Lower leg skin (tissue), 4 donors: ENCODE measurements around the gene SMCO2. TPM values are rescaled to one million over a fixed set of nuclear protein-coding genes. Genes with fewer than 3 reads are reported as not detected.

Experiments used
- DNase-seq, 2 donors: peaks; one replicate each; pipeline ENCODE4 v3.0.0-alpha.2; 2019; ENCODE audit warnings: low spot score in 2 of 2
- H3K4me3 ChIP-seq: fragments of 200-600 bp; sonication (generic); 2 replicates; pipeline ENCODE4 v1.5.1; 2017; ENCODE audit warnings: mild to moderate bottlenecking, low read depth; ENCODE audit not compliant: poor library complexity, severe bottlenecking
- POLR2A ChIP-seq, 2 donors: fragments of 450-650 bp; IDR thresholded peaks; one replicate each; pipeline ENCODE4 v1.6.1; 2016 to 2017; ENCODE audit warnings: antibody characterized with exemption in 2 of 2, mild to moderate bottlenecking in 1 of 2, moderate library complexity in 1 of 2
- WGBS, 2 donors: methylation state at CpG; one replicate each; pipeline ENCODE4 v1.1.5; 2018; 5-methylcytosine and 5-hydroxymethylcytosine counted together
- intact Hi-C: fragments of 100-400 bp; cut with DNase I; formaldehyde crosslinking; loops from one replicate; pipeline ENCODE4 v1.15.0; 2023; ENCODE audit warnings: low total_unique reads
- total RNA-seq, 4 donors: library from RNA; depleted of rRNA; stranded (reverse); fragments of >200 nt; gene quantifications; one replicate each; pipeline ENCODE4 v1.1.0, GENCODE V29; 2016
- TF ChIP-seq, protein P1 (sequence below), 3 donors: fragments of 450-650 bp; IDR thresholded peaks; one replicate each; pipeline ENCODE4 v1.5.1; 2016; ENCODE audit warnings: antibody characterized with exemption in 3 of 3, mild to moderate bottlenecking in 3 of 3, moderate library complexity in 2 of 3

Gene SMCO2
- total RNA-seq, 4 donors from 2014 or later, result not detected

DNA sequence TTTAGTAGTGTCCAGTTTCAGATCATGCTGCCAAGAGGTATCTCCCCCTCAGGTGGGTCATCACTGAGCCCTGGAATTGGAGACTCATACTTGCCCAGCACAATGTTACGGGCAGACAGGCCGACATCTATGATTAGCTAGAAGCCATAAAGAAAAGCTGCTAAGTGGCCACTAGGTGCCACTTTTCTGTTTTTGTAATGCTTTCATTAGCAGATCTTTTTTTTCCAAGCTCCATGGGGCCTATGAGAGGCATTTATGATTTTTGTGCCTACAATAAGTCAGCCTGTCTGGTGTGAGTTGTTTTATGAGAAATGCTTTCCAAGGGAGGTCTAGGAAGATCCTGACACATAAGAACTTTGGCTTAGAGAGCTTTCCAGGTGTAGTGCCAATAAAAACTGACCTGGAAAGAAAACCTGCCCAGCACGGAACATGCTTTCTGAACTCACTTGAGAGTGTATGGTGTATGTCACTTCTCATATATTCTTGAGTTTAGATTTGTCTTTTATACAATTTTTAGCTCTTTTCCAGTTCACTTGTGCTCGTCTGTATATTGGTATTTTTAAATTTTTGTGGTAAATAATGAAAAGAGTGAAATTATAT is 21.8 kb upstream of the SMCO2 start:
- DNase-seq, result no peak
- no peak overlapping the region for H3K4me3 ChIP-seq
- WGBS, 2 donors, result 64 to 69% methylated on average over 4 of the region's 4 CpGs
- no peak for TF ChIP-seq POLR2A (IDR thresholded peaks at IDR 0.05)
- TF ChIP-seq, protein P1, sequence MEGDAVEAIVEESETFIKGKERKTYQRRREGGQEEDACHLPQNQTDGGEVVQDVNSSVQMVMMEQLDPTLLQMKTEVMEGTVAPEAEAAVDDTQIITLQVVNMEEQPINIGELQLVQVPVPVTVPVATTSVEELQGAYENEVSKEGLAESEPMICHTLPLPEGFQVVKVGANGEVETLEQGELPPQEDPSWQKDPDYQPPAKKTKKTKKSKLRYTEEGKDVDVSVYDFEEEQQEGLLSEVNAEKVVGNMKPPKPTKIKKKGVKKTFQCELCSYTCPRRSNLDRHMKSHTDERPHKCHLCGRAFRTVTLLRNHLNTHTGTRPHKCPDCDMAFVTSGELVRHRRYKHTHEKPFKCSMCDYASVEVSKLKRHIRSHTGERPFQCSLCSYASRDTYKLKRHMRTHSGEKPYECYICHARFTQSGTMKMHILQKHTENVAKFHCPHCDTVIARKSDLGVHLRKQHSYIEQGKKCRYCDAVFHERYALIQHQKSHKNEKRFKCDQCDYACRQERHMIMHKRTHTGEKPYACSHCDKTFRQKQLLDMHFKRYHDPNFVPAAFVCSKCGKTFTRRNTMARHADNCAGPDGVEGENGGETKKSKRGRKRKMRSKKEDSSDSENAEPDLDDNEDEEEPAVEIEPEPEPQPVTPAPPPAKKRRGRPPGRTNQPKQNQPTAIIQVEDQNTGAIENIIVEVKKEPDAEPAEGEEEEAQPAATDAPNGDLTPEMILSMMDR (IDR thresholded peaks at IDR 0.05), result no peak
- intact Hi-C loops, result no loop called here

DNA sequence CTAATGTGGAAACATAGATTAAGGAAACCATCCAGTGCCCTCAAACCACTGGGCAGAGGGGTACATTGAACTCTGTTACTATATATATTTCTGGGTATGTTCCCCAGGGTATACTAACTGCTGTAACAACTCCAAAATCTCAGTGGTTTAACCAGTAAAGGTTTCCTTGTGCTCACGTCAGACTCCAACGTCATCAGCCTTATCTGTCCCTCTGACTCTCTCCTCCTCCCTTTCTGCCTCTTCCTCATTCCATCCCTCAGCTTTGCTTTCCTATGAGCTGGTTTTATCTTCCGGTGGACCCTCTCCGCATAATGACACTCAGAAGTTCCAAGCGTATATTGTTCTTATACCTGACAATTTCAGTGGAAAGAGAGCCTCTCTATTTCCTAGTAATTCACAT is 21.2 kb upstream of the SMCO2 start:
- 80 to 89% methylated on average over 5 of the region's 5 CpGs for whole genome bisulfite sequencing, 2 donors
- intact Hi-C loops, result no loop called here
- no peak for TF ChIP-seq POLR2A (IDR thresholded peaks at IDR 0.05)
- TF ChIP-seq, protein P1 (IDR thresholded peaks at IDR 0.05), result no peak
- no peak for DNase-seq
- no peak overlapping the region for H3K4me3 ChIP-seq

DNA sequence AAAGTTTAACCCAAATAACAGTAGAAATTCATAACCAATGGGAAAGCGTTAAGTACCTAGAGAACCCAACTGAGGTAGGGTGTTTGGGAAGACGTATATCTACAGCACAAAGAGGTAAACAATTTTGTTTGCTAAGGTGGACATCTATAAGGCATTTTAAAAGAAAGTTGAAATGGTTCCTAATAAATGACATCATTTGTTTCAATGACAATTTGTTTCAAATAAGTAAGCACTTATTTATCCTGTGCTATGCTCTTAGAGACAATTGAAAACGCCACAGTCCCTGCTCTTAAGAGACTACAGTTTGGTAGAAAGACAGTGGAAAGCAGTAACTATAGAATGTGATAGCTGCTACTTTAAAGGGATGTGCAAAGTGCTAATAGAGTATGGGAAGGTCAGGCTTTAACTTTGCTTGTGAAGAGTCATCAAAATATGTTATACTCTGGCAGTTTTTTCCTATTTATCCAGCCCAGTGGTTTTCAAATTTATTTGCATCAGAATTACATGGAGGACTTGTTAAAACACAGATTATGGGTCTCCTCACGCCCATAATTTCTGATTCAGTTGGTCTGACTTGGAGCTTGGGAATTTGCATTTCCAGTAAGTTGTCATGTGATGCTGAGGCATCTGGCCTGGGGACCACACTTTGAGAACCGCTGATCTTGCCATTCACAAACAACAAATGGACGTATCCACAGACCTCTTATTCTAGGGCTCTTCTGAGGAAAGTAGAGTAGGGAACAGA is 19.6 kb upstream of the SMCO2 start:
- H3K4me3 ChIP-seq, result no peak overlapping the region
- no peak for TF ChIP-seq POLR2A (IDR thresholded peaks at IDR 0.05)
- TF ChIP-seq, protein P1 (IDR thresholded peaks at IDR 0.05), result no peak
- WGBS, 2 donors, result 94 to 96% methylated on average over 6 of the region's 6 CpGs
- no peak for DNase-seq
- intact Hi-C loops, result no loop called here

DNA sequence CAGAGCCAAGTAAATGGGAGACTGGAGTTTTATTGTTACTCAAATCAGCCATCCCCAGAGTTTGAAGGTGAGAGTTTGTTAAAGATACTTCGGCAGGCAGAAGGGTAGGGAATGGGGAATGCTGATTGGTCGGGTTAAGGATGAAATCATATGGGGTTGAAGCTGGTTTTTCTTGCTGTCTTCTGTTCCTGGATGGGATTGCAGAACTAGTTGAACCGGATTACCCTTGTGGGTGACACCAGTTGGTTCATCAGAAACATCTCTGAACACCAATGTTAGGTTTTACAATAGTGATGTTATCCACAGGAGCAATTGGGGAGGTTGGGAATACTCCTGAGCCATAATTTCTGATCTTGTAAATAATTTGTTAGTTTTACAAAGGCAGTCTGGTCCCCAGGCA is 18.7 kb upstream of the SMCO2 start:
- no peak overlapping the region for H3K4me3 ChIP-seq
- intact Hi-C loops, result no loop called here
- no peak for TF ChIP-seq POLR2A (IDR thresholded peaks at IDR 0.05)
- TF ChIP-seq, protein P1 (IDR thresholded peaks at IDR 0.05), result no peak
- WGBS, 2 donors, result 70 to 77% methylated on average over 2 to 3 of the region's 3 CpGs
- no peak for DNase-seq

DNA sequence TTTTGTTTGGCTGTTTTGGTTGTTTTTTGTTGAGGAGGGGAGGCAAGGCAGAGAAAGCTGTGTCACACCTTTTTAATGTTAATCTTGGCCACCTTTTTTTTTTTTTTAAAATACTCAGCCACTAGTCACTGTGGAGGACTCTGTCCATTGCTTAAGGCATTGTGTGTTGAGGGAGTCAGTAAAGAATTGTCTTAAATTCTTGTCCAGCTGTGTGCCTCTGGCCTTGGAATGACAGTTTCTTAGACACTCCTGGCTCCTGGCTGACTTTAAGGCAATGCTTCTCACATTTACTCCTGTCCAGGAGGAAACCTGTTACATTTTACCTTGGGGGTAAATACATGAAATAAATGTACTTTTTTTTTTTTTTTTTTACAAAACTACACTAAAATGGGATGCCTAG is 18.1 kb upstream of the SMCO2 start:
- H3K4me3 ChIP-seq, result no peak overlapping the region
- intact Hi-C loops, result no loop called here
- TF ChIP-seq POLR2A (IDR thresholded peaks at IDR 0.05), result no peak
- TF ChIP-seq, protein P1 (IDR thresholded peaks at IDR 0.05), result no peak
- DNase-seq, result no peak
